Neural crest cell (in vitro differentiated cells): ENCODE data around the gene DEPDC1B. TPM values are rescaled to one million over a fixed set of nuclear protein-coding genes. Genes with fewer than 3 reads are reported as not detected.
A peak's percentile ranks its signal among the peaks of the same experiment; 100 is the strongest.
"Not testable (repeated sequence)": the region's sequence is repeated elsewhere in the genome, so short reads cannot be mapped to it uniquely, and the experiment has no call there.

Experiments used
- DNase-seq: peaks from one replicate; pipeline ENCODE4 v3.0.0; 2021; ENCODE audit warnings: low read depth, mixed read lengths, low spot score
- H3K27ac Mint-ChIP-seq: one replicate; pipeline ENCODE4 v1.8.0; 2021; ENCODE audit warnings: mild to moderate bottlenecking, mixed read lengths; ENCODE audit not compliant: unreplicated experiment
- H3K27me3 Mint-ChIP-seq: 2 replicates; pipeline ENCODE4 v1.8.0; 2021; ENCODE audit warnings: low read depth, mild to moderate bottlenecking, mixed read lengths
- H3K36me3 Mint-ChIP-seq: 2 replicates; pipeline ENCODE4 v1.8.0; 2021; ENCODE audit warnings: low read depth, mild to moderate bottlenecking, mixed read lengths
- H3K4me1 Mint-ChIP-seq: 2 replicates; pipeline ENCODE4 v1.8.0; 2021; ENCODE audit warnings: mixed read lengths
- H3K4me3 Mint-ChIP-seq: one replicate; pipeline ENCODE4 v1.8.0; 2021; ENCODE audit warnings: mild to moderate bottlenecking, mixed read lengths
- H3K9me3 Mint-ChIP-seq: 2 replicates; pipeline ENCODE4 v1.8.0; 2021; ENCODE audit warnings: mixed read lengths
- total RNA-seq: library from RNA; stranded (reverse); gene quantifications from 2 replicates; pipeline ENCODE4 v1.2.1, GENCODE V29; 2021
- TF ChIP-seq, protein P1 (sequence below): fragments of 200-600 bp; sonication (generic); conservative IDR thresholded peaks from 2 replicates; pipeline ENCODE4 v1.5.0; 2021; ENCODE audit warnings: antibody characterized with exemption, mild to moderate bottlenecking

DEPDC1B gene
- total RNA-seq, 1 donor from 2014 or later = 60.4 TPM

DNA sequence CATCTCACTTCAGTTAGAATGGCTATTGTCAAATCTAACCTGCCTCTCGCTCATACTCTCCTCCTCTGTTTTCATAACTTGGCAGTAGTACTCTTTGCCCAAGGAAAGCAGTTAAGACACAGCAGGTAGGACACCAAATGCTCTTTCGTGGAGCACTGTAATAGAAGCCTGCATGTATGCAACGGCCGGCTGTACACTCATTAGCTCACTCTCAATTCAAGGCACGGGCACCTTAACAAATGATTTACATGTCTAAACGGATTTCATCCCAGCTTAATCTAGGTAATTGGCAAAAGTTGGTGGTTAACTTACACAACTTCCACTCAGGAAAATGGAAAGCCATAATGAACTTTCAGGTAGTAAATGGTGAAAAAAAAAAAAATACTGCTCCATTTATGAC lies 14.9 kb downstream of the DEPDC1B start:
- TF ChIP-seq, protein P1, sequence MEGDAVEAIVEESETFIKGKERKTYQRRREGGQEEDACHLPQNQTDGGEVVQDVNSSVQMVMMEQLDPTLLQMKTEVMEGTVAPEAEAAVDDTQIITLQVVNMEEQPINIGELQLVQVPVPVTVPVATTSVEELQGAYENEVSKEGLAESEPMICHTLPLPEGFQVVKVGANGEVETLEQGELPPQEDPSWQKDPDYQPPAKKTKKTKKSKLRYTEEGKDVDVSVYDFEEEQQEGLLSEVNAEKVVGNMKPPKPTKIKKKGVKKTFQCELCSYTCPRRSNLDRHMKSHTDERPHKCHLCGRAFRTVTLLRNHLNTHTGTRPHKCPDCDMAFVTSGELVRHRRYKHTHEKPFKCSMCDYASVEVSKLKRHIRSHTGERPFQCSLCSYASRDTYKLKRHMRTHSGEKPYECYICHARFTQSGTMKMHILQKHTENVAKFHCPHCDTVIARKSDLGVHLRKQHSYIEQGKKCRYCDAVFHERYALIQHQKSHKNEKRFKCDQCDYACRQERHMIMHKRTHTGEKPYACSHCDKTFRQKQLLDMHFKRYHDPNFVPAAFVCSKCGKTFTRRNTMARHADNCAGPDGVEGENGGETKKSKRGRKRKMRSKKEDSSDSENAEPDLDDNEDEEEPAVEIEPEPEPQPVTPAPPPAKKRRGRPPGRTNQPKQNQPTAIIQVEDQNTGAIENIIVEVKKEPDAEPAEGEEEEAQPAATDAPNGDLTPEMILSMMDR = no peak
- Mint-ChIP-seq H3K27me3 (no peaks in the 10 kb centered on the region), H3K27ac (no peak overlapping the region), H3K36me3 (peaks cover 29% of the 10 kb centered on the region), H3K4me1 (no peaks in the 10 kb centered on the region), H3K9me3 (no peaks in the 10 kb centered on the region), H3K4me3 (no peak overlapping the region)
- DNase-seq = no peak

DNA sequence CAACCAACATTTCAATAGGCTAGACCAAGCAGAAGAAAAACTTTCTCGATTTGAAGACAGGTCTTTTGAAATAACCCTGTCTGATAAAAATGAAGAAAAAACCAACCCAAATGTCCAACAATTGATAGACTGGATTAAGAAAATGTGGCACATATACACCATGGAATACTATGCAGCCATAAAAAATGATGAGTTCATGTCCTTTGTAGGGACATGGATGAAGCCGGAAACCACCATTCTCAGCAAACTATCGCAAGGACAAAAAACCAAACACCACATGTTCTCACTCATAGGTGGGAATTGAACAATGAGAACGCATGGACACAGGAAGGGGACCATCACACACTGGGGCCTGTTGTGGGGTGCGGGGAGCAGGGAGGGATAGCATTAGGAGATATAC lies 18.0 kb downstream of the DEPDC1B start:
- not testable (repeated sequence) for H3K27me3 Mint-ChIP-seq, H3K9me3 Mint-ChIP-seq, H3K27ac Mint-ChIP-seq, H3K4me1 Mint-ChIP-seq, H3K4me3 Mint-ChIP-seq, DNase-seq
- peaks cover 29% of the 10 kb centered on the region for H3K36me3 Mint-ChIP-seq

DNA sequence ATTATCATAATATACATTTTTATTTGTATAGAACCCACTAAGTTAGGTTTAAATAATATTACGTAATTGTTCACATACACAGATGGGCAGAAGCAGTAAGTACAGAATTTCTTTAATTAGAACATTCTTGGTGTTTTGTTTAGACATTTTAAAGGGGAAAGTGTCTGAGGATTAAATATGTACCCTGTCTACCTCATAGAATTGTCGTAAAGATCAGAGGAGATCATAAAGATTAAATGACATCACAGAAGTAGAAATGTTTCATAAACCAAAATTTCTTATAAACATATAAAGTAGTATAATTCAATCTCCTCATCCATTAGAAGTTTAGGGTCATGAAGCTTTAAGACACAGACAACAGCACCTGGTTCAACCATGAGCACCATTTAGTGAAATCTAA lies 20.1 kb downstream of the DEPDC1B start:
- TF ChIP-seq, protein P1 = no peak
- H3K4me1 Mint-ChIP-seq = no peaks in the 10 kb centered on the region
- H3K9me3 Mint-ChIP-seq = no peaks in the 10 kb centered on the region
- H3K27ac Mint-ChIP-seq = no peak overlapping the region
- no peak overlapping the region for H3K4me3 Mint-ChIP-seq
- no peak for DNase-seq
- H3K27me3 Mint-ChIP-seq = no peaks in the 10 kb centered on the region
- peaks cover 22% of the 10 kb centered on the region for H3K36me3 Mint-ChIP-seq

DNA sequence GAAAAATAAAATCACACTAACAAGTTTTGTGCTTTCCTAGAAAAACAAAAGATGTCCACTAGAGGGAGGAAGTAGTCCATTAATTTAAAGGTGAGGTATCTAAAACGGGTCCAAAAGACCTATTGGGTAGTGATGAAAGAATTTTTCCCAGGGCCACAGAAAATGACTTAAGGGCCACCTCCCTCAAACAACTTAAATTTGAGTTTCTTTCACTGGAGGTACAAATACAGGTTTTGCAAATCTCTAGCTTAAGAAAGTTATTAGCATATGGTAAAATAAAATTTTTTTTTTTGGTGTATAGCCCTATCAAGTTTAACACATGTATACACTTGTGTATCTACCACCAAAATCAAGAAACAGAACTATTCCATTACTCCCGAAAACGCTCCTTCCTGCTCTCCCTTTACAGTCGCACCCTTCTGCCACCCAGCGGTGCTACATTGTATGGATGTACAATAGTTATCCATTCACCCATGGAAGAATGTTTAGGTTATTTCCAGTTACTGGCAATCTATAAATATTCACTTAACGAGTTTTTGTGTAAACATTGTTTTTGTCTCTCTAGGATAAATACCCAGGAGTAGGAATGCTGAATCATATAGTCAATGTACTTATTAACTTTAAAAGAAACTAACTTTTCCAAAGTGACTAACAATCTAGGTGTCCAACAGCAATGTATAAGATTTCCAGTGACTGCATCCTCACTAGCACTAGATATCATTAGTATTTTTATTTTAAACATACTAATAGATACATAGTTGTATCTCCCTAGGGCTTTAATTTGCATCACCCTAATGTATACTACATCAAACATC lies 21.9 kb downstream of the DEPDC1B start:
- TF ChIP-seq, protein P1 = peak; percentile 76
- Mint-ChIP-seq H3K36me3 (peaks cover 13% of the 10 kb centered on the region), H3K4me3 (no peak overlapping the region), H3K4me1 (peaks cover 7% of the 10 kb centered on the region), H3K9me3 (no peaks in the 10 kb centered on the region), H3K27me3 (no peaks in the 10 kb centered on the region), H3K27ac (no peak overlapping the region)
- DNase-seq = no peak

DNA sequence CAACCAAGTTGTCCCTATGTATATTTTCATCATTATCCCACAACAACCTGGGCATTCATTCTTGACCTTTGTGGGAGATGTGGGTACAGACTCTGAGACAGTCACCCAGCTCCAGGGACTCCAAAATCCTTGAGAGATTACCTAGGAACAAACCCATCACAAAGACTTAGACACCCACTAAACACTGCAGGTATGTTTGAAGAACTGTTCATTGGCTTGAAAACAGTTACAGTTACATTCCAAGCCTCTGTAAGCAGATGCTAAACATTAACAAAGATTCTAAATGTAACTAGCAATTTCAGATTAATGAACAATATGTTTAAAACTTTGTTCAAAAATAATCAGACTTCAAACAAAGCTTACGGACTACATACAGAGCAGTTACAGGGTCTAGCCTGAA lies 24.7 kb downstream of the DEPDC1B start:
- no peak overlapping the region for H3K27ac Mint-ChIP-seq
- peaks cover 10% of the 10 kb centered on the region for H3K4me1 Mint-ChIP-seq
- no peak for DNase-seq
- no peaks in the 10 kb centered on the region for H3K27me3 Mint-ChIP-seq
- H3K4me3 Mint-ChIP-seq = no peak overlapping the region
- H3K36me3 Mint-ChIP-seq = peaks cover 2% of the 10 kb centered on the region
- no peaks in the 10 kb centered on the region for H3K9me3 Mint-ChIP-seq
- TF ChIP-seq, protein P1 = no peak

DNA sequence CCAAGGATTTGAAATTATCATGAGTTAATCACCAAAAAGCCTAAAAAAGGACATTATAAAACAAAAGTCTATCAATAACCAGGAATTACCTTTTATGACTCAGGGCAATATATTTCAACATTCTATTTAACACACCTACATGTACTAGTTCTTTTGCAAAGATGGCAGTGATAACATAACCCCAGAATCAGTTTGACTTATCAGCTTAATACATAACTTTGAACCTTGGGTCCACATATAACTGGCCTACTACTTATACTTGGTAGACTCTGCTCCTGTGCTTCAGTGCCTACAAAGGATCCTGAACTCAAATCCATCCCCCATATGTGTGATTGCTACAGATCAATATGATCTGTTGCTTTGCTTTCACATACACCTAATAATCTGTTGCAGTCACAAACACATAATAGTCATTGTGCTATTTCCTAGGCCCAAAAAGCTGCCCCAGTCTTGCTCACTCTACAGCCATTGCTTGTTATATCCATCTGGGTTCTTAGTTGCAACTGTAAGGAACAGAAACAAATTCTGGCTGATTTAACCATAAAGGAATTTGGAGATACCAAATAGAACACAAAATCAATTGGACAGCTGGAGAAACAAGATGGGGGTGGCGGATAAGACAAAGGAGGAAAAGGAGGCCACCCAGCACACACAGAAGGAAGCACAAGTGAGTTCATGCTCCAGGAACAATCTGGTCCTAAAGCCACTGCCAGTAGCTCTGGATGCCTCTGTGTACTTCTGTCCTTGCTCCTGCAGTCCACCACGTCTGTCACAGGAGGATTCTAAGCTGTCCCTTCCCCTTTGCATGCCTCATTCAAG lies 25.5 kb downstream of the DEPDC1B start:
- Mint-ChIP-seq H3K9me3 (no peaks in the 10 kb centered on the region), H3K36me3 (peaks cover 2% of the 10 kb centered on the region), H3K4me3 (no peak overlapping the region), H3K27ac (no peak overlapping the region), H3K4me1 (peaks cover 10% of the 10 kb centered on the region), H3K27me3 (no peaks in the 10 kb centered on the region)
- no peak for DNase-seq
- TF ChIP-seq, protein P1 = no peak
